Measurements from ENCODE around the gene SAMM50.

The SAMM50 gene

GRCh38 chr22:44033694-44034093, 78.5 kb downstream of the SAMM50 start:
- no peak for DNase-seq (ENCODE audit: low spot score)
- H3K27ac ChIP-seq = no peak overlapping the region
- ChIA-PET CTCF (interaction anchor here (1.0 kb wide), 1 partner anchor 47 kb away, joined by 3 read pairs; no protein-coding TSS in a partner anchor), POLR2A (ENCODE audit: low non-redundant PET) (no interaction called here)
- no peak for TF ChIP-seq CTCF (conservative IDR thresholded peaks at IDR 0.05; ENCODE audit: low read depth)

GRCh38 chr22:44037519-44038375, 82.5 kb downstream of the SAMM50 start:
- ChIA-PET POLR2A (ENCODE audit: low non-redundant PET) (no interaction called here), CTCF (interaction anchor here (0.6 kb wide), 2 partner anchors 45 to 588 kb away, joined by 3 read pairs; no protein-coding TSS in a partner anchor)
- H3K27ac ChIP-seq = peak overlapping the region; percentile 88
- peak; percentile 84 for DNase-seq (ENCODE audit: low spot score)
- TF ChIP-seq CTCF (conservative IDR thresholded peaks at IDR 0.05; ENCODE audit: low read depth) = no peak

GRCh38 chr22:44039566-44040171, 84.4 kb downstream of the SAMM50 start:
- ChIA-PET POLR2A (ENCODE audit: low non-redundant PET) (no interaction called here), CTCF (no interaction called here)
- no peak overlapping the region for H3K27ac ChIP-seq
- no peak for DNase-seq (ENCODE audit: low spot score)
- no peak for TF ChIP-seq CTCF (conservative IDR thresholded peaks at IDR 0.05; ENCODE audit: low read depth)

GRCh38 chr22:44042249-44043218, 87.3 kb downstream of the SAMM50 start:
- POLR2A ChIA-PET (ENCODE audit: low non-redundant PET) = no interaction called here
- no peak for TF ChIP-seq CTCF (conservative IDR thresholded peaks at IDR 0.05; ENCODE audit: low read depth)
- DNase-seq (ENCODE audit: low spot score) = no peak
- H3K27ac ChIP-seq = no peak overlapping the region
- CTCF ChIA-PET = no interaction called here

GRCh38 chr22:44045145-44045544, 89.9 kb downstream of the SAMM50 start:
- no peak overlapping the region for H3K27ac ChIP-seq
- POLR2A ChIA-PET (ENCODE audit: low non-redundant PET) = no interaction called here
- CTCF ChIA-PET = no interaction called here
- TF ChIP-seq CTCF (conservative IDR thresholded peaks at IDR 0.05; ENCODE audit: low read depth) = no peak
- DNase-seq (ENCODE audit: low spot score) = no peak

Data from RWPE1 (cell line).